Endodermal cell (in vitro differentiated cells): ENCODE measurements around the gene TRAPPC5. TPM values are rescaled to one million over a fixed set of nuclear protein-coding genes. Genes with fewer than 3 reads are reported as not detected.

ENCODE experiments used
- DNase-seq: peaks from one replicate; pipeline ENCODE4 v3.0.0-alpha.2; 2017
- H3K27ac ChIP-seq: 2 replicates; pipeline ENCODE4 v1.5.1; 2013; ENCODE audit warnings: mild to moderate bottlenecking, low read depth, low read length, moderate library complexity
- H3K27me3 ChIP-seq: 2 replicates; pipeline ENCODE4 v1.6.1; 2013; ENCODE audit warnings: mild to moderate bottlenecking, low read length, moderate library complexity; ENCODE audit not compliant: insufficient read depth, control insufficient read depth, poor library complexity, severe bottlenecking
- H3K36me3 ChIP-seq: 2 replicates; pipeline ENCODE4 v1.7.0; 2013; ENCODE audit warnings: mild to moderate bottlenecking, low read length, moderate library complexity; ENCODE audit not compliant: control insufficient read depth, insufficient read depth
- H3K4me1 ChIP-seq: one replicate; pipeline ENCODE4 v1.7.0; 2013; ENCODE audit warnings: low read length; ENCODE audit not compliant: control insufficient read depth, insufficient read depth
- H3K4me3 ChIP-seq: 2 replicates; pipeline ENCODE4 v1.5.1; 2013; ENCODE audit warnings: mild to moderate bottlenecking, low read length, moderate library complexity
- H3K9ac ChIP-seq: 2 replicates; pipeline ENCODE4 v1.6.1; 2013; ENCODE audit warnings: mild to moderate bottlenecking, low read length, moderate library complexity; ENCODE audit not compliant: poor library complexity, severe bottlenecking; ENCODE audit errors: extremely low read depth
- H3K9me3 ChIP-seq: 2 replicates; pipeline ENCODE4 v1.6.1; 2013; ENCODE audit warnings: mild to moderate bottlenecking, low read length, moderate library complexity; ENCODE audit not compliant: control insufficient read depth
- H3K27ac Mint-ChIP-seq: 2 replicates; pipeline ENCODE4 v1.8.0; 2020; ENCODE audit warnings: mixed read lengths
- H3K27me3 Mint-ChIP-seq: 2 replicates; pipeline ENCODE4 v1.8.0; 2021; ENCODE audit warnings: mild to moderate bottlenecking, mixed read lengths; ENCODE audit not compliant: insufficient read depth
- H3K36me3 Mint-ChIP-seq: 2 replicates; pipeline ENCODE4 v1.8.0; 2020; ENCODE audit warnings: low read depth, mixed read lengths
- H3K4me1 Mint-ChIP-seq: 2 replicates; pipeline ENCODE4 v1.8.0; 2020; ENCODE audit warnings: mixed read lengths
- H3K4me3 Mint-ChIP-seq: 2 replicates; pipeline ENCODE4 v1.8.0; 2020; ENCODE audit warnings: mild to moderate bottlenecking, moderate library complexity, mixed read lengths
- H3K9me3 Mint-ChIP-seq: 2 replicates; pipeline ENCODE4 v1.8.0; 2020; ENCODE audit warnings: mild to moderate bottlenecking, mixed read lengths
- WGBS, 2 experiments: methylation state at CpG; one replicate each; pipeline versions ENCODE4 v1.1.5 to v1.1.7; 2013; ENCODE audit warnings: missing lambda C conversion rate in 2 of 2, mixed read lengths in 1 of 2; ENCODE audit not compliant: insufficient coverage in 1 of 2, insufficient read length in 1 of 2; 5-methylcytosine and 5-hydroxymethylcytosine counted together
- total RNA-seq, 2 donors: library from RNA; stranded (reverse); fragmentation: NEBNext Ultra II Directional in 1 of 2; extraction: Animal tissue kit (Norgen Biotek cat#: 25700) in 1 of 2; gene quantifications; 2 replicates in 1 of 2; 3 replicates in 1 of 2; pipeline ENCODE4 v1.2.1, GENCODE V29; 2021
- TF ChIP-seq, protein P1 (sequence below): fragments of 200-600 bp; sonication (generic); conservative IDR thresholded peaks from 2 replicates; pipeline ENCODE4 v1.5.0; 2021; ENCODE audit warnings: antibody characterized with exemption, mild to moderate bottlenecking

TRAPPC5 gene
- total RNA-seq, 2 donors from 2014 or later: 64.6 to 93.1 TPM

GRCh38 chr19:7706188-7706954 lies 25.7 kb downstream of the TRAPPC5 start:
- TF ChIP-seq, protein P1, sequence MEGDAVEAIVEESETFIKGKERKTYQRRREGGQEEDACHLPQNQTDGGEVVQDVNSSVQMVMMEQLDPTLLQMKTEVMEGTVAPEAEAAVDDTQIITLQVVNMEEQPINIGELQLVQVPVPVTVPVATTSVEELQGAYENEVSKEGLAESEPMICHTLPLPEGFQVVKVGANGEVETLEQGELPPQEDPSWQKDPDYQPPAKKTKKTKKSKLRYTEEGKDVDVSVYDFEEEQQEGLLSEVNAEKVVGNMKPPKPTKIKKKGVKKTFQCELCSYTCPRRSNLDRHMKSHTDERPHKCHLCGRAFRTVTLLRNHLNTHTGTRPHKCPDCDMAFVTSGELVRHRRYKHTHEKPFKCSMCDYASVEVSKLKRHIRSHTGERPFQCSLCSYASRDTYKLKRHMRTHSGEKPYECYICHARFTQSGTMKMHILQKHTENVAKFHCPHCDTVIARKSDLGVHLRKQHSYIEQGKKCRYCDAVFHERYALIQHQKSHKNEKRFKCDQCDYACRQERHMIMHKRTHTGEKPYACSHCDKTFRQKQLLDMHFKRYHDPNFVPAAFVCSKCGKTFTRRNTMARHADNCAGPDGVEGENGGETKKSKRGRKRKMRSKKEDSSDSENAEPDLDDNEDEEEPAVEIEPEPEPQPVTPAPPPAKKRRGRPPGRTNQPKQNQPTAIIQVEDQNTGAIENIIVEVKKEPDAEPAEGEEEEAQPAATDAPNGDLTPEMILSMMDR: no peak
- H3K27me3 Mint-ChIP-seq: peaks cover 18% of the 10 kb centered on the region
- H3K4me3 Mint-ChIP-seq: no peak overlapping the region
- 77 to 90% methylated on average over 10 to 14 of the region's 14 CpGs for WGBS, 2 experiments
- H3K9ac ChIP-seq: no peak overlapping the region
- H3K36me3 ChIP-seq: no peaks in the 10 kb centered on the region
- no peak overlapping the region for H3K27ac Mint-ChIP-seq
- DNase-seq: no peak
- no peak overlapping the region for H3K4me3 ChIP-seq
- no peak overlapping the region for H3K27ac ChIP-seq
- no peaks in the 10 kb centered on the region for H3K36me3 Mint-ChIP-seq
- H3K27me3 ChIP-seq: no peaks in the 10 kb centered on the region
- no peaks in the 10 kb centered on the region for H3K4me1 Mint-ChIP-seq
- H3K4me1 ChIP-seq: no peaks in the 10 kb centered on the region
- no peaks in the 10 kb centered on the region for H3K9me3 ChIP-seq
- H3K9me3 Mint-ChIP-seq: no peaks in the 10 kb centered on the region

- Mint-ChIP-seq H3K27ac (no peak overlapping the region), H3K27me3 (peaks cover 18% of the 10 kb centered on the region), H3K9me3 (no peaks in the 10 kb centered on the region), H3K36me3 (no peaks in the 10 kb centered on the region), H3K4me3 (no peak overlapping the region), H3K4me1 (no peaks in the 10 kb centered on the region)
- Histone ChIP-seq H3K4me1 (no peaks in the 10 kb centered on the region), H3K9ac (no peak overlapping the region), H3K36me3 (no peaks in the 10 kb centered on the region), H3K27me3 (no peaks in the 10 kb centered on the region), H3K4me3 (no peak overlapping the region), H3K27ac (no peak overlapping the region), H3K9me3 (no peaks in the 10 kb centered on the region)
- WGBS, 2 experiments: 83 to 89% methylated on average over 8 of the region's 8 CpGs
- DNase-seq: no peak
- TF ChIP-seq, protein P1: no peak
These were observed 26.4 kb downstream of the TRAPPC5 start for GRCh38 chr19:7706955-7707456.

DNA sequence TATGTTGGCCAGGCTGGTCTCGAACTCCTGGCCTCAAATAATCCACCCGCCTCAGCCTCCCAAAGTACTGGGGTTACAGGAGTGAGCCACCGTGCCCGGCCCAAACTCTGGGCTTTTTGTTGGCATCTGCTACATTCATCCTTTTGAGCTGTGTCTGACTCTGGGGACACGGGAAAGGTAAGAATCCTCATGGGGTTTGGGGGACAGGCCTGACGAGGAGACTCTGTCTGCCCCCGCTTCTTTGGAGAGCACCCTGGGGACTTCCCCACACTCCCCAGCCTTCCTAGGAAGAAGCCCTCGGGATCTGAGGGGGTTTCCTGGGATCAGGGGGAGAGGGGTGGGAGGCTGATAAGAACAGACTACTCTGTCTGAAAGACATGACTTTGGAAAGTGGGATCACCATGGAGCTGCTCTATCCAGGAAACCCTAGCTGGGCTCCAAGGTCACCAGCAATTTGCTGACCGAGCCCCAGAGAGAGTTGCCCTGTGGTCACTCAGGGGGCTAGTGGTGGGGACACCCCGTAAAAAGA lies 29.4 kb downstream of the TRAPPC5 start:
- no peaks in the 10 kb centered on the region for H3K27me3 ChIP-seq
- H3K27ac Mint-ChIP-seq: no peak overlapping the region
- TF ChIP-seq, protein P1: no peak
- H3K27ac ChIP-seq: no peak overlapping the region
- no peak overlapping the region for H3K4me3 Mint-ChIP-seq
- no peak overlapping the region for H3K4me3 ChIP-seq
- no peaks in the 10 kb centered on the region for H3K4me1 Mint-ChIP-seq
- H3K9me3 Mint-ChIP-seq: no peaks in the 10 kb centered on the region
- no peaks in the 10 kb centered on the region for H3K9me3 ChIP-seq
- no peak overlapping the region for H3K9ac ChIP-seq
- no peaks in the 10 kb centered on the region for H3K36me3 ChIP-seq
- H3K4me1 ChIP-seq: no peaks in the 10 kb centered on the region
- DNase-seq: no peak
- H3K36me3 Mint-ChIP-seq: no peaks in the 10 kb centered on the region
- WGBS, 2 experiments: 84 to 94% methylated on average over 5 to 10 of the region's 10 CpGs
- peaks cover 10% of the 10 kb centered on the region for H3K27me3 Mint-ChIP-seq
